GM12864 (cell line): ENCODE results near the gene ACAN.

Experiments used
- DNase-seq: peaks from one replicate; pipeline ENCODE4 v3.0.0-alpha.2; 2011; ENCODE audit warnings: low read depth
- H3K4me3 ChIP-seq: 2 replicates; pipeline ENCODE4 v1.5.1; 2011; ENCODE audit warnings: mild to moderate bottlenecking, low read depth, low read length, control low read depth
- CTCF ChIP-seq: IDR thresholded peaks from 2 replicates; pipeline ENCODE4 v1.5.1; 2011; ENCODE audit warnings: low read depth, mild to moderate bottlenecking, moderate library complexity, low read length, control low read depth, inconsistent platforms; ENCODE audit errors: missing control alignments

Gene ACAN

GRCh38 chr15:88907111-88907510, 103.9 kb downstream of the ACAN start:
- DNase-seq, result no peak
- no peak for TF ChIP-seq CTCF
- H3K4me3 ChIP-seq, result no peak overlapping the region

GRCh38 chr15:88908123-88908522, 104.9 kb downstream of the ACAN start:
- no peak overlapping the region for H3K4me3 ChIP-seq
- no peak for DNase-seq
- TF ChIP-seq CTCF, result no peak

GRCh38 chr15:88908697-88909621, 105.7 kb downstream of the ACAN start:
- no peak for DNase-seq
- no peak for TF ChIP-seq CTCF
- H3K4me3 ChIP-seq, result no peak overlapping the region

- DNase-seq, result no peak
- TF ChIP-seq CTCF, result no peak
- no peak overlapping the region for H3K4me3 ChIP-seq
These were observed 107.0 kb downstream of the ACAN start for GRCh38 chr15:88909956-88910831.

- no peak for DNase-seq
- no peak for TF ChIP-seq CTCF
- H3K4me3 ChIP-seq, result no peak overlapping the region
These were observed 108.5 kb downstream of the ACAN start for GRCh38 chr15:88911766-88912118.

GRCh38 chr15:88912500-88912921, 109.3 kb downstream of the ACAN start:
- peak overlapping the region; percentile 74 for H3K4me3 ChIP-seq
- no peak for DNase-seq
- no peak for TF ChIP-seq CTCF
